ENCODE data around the gene MOB1A. TPM values are rescaled to one million over a fixed set of nuclear protein-coding genes. Genes with fewer than 3 reads are reported as not detected.

Gene MOB1A
- total and polyA plus RNA-seq, 10 of the 15 experiments (the other 5 are each of a cell fraction or from before 2014, with no cell fraction given), result 41.2 to 232 (median 172) TPM

- in situ Hi-C loops (cut with MboI), result no loop called here
- BruUV-seq (replicated peaks), result no TSS peak
- Histone ChIP-seq H2AFZ (ENCODE audit: control insufficient read depth, low read depth, low read length) (no peak overlapping the region), H4K20me1 (ENCODE audit: control insufficient read depth, insufficient read depth) (no peaks in the 10 kb centered on the region), H3K4me1 (ENCODE audit: control insufficient read depth, insufficient read depth, low read length) (no peaks in the 10 kb centered on the region), H3K4me3 (no peak overlapping the region), H3K36me3 (ENCODE audit: control insufficient read depth in 2 of 2, insufficient read depth in 2 of 2, low read length in 1 of 2) (peaks cover 13 to 35% of the 10 kb centered on the region in 2 experiments; a peak in 3 of 4 replicates), H3K79me2 (ENCODE audit: control insufficient read depth, insufficient read depth, low read length) (no peaks in the 10 kb centered on the region), H3K4me2 (ENCODE audit: control insufficient read depth, insufficient read depth) (no peak overlapping the region), H3K9me3 (replicated peaks; ENCODE audit: control insufficient read depth, insufficient read depth, low read length) (no peaks in the 10 kb centered on the region), H3K9ac (ENCODE audit: control insufficient read depth, insufficient read depth, low read length) (no peak overlapping the region), H3K27me3 (replicated peaks in 1 of 2; ENCODE audit: control insufficient read depth in 2 of 2, insufficient read depth in 2 of 2, low read length in 1 of 2) (no peaks in the 10 kb centered on the region), H3K27ac (ENCODE audit: control insufficient read depth, insufficient read depth) (no peak overlapping the region)
- POLR2A ChIA-PET, result interaction anchor here (0.8 kb wide), 1 partner anchor 99 kb away, joined by 4 read pairs; no protein-coding TSS in a partner anchor
- no peak for ATAC-seq
- no peak for DNase-seq (ENCODE audit: low read depth, low spot score)
- intact Hi-C loops (cut with micrococcal nuclease; ENCODE audit: unreplicated experiment), result loop anchor here (5.0 kb wide), 1 partner anchor 196 kb away; no protein-coding TSS in a partner anchor
- TF ChIP-seq EED (IDR thresholded peaks at IDR 0.05; ENCODE audit: low read depth), result no peak
- no peak for TF ChIP-seq EP300 (IDR thresholded peaks at IDR 0.05; ENCODE audit: borderline replicate concordance in 1 of 2, control insufficient read depth in 1 of 2, low read depth in 2 of 2, low read length in 2 of 2)
- no peak for TF ChIP-seq ZNF24 (IDR thresholded peaks at IDR 0.05)
- TF ChIP-seq MYB (IDR thresholded peaks at IDR 0.05; ENCODE audit: borderline replicate concordance, low read depth, low read length), result no peak
- RAD21 ChIA-PET (ENCODE audit: unreplicated experiment), result interaction anchor here (0.7 to 1.6 kb wide), 3 partner anchors 116 to 348 kb away, joined by 3 to 5 read pairs (median 4); no protein-coding TSS in a partner anchor
- no peak for FAIRE-seq
- CTCF ChIA-PET, result interaction anchor here (1.0 to 4.0 kb wide), 6 partner anchors 12 to 277 kb away, joined by 3 to 20 read pairs (median 4); partner anchors contain the start of gene STAMBP
- SMC1A ChIA-PET (ENCODE audit: uncharacterized antibody, unreplicated experiment), result interaction anchor here (0.9 to 2.2 kb wide), 7 partner anchors 26 to 279 kb away, joined by 3 to 17 read pairs (median 3); partner anchors contain the start of gene STAMBP
- WGBS (ENCODE audit: insufficient coverage, insufficient replicate concordance, low lambda C conversion rate, missing lambda C conversion rate), result 94% methylated on average over 6 of the region's 6 CpGs
These were observed 74.9 kb downstream of the MOB1A start for GRCh38 chr2:74103763-74104162.

Other genes with a start within 250 kb of the MOB1A start
- 8.2 and 8.6 TPM in 2 replicates for gene TET3, start 194.0 kb downstream of the MOB1A start, total RNA-seq (2014; rRNA removed)
- 7.9 and 8.3 TPM in 2 replicates for gene TET3, start 194.0 kb downstream of the MOB1A start, total RNA-seq (2014; rRNA removed; fragmentation: Illumina TruSeq; extraction: Trizol)
- 23.8 and 25.9 TPM in 2 replicates for gene TET3, start 194.0 kb downstream of the MOB1A start, total RNA-seq (2021)
- 10.0 and 11.2 TPM in 2 replicates for gene TET3, start 194.0 kb downstream of the MOB1A start, polyA plus RNA-seq (2011; rRNA removed)
- gene TET3, start 194.0 kb downstream of the MOB1A start, polyA plus RNA-seq (2014; fragmentation: Illumina TruSeq; extraction: Trizol), result 10.0 and 11.3 TPM in 2 replicates
- gene TET3, start 194.0 kb downstream of the MOB1A start, polyA plus RNA-seq (2014; fragmentation: Nextera tagmentation; extraction: Ambion mirVana), result under 1 TPM; 0.77 to 0.84 TPM
- gene TET3, start 194.0 kb downstream of the MOB1A start, polyA plus RNA-seq (2014; rRNA removed), result 10.5 and 10.6 TPM in 2 replicates
- gene TET3, start 194.0 kb downstream of the MOB1A start, polyA plus RNA-seq (2016; fragmentation: Nextera tagmentation; extraction: Ambion mirVana), result 1 to 10 TPM; 2.1 to 2.7 TPM
- gene BOLA3, start 31.0 kb downstream of the MOB1A start, total RNA-seq (2014; rRNA removed), result 70.3 and 82.6 TPM in 2 replicates
- 71.6 and 81.1 TPM in 2 replicates for gene BOLA3, start 31.0 kb downstream of the MOB1A start, total RNA-seq (2014; rRNA removed; fragmentation: Illumina TruSeq; extraction: Trizol)
- gene BOLA3, start 31.0 kb downstream of the MOB1A start, total RNA-seq (2021), result 62.6 and 63.5 TPM in 2 replicates
- 65.6 and 92.7 TPM in 2 replicates for gene BOLA3, start 31.0 kb downstream of the MOB1A start, polyA plus RNA-seq (2011; rRNA removed)
- gene BOLA3, start 31.0 kb downstream of the MOB1A start, polyA plus RNA-seq (2014; fragmentation: Illumina TruSeq; extraction: Trizol), result 40.0 and 109 TPM in 2 replicates
- 100 to 1,000 TPM; 164 to 168 TPM for gene BOLA3, start 31.0 kb downstream of the MOB1A start, polyA plus RNA-seq (2014; fragmentation: Nextera tagmentation; extraction: Ambion mirVana)
- 102 and 158 TPM in 2 replicates for gene BOLA3, start 31.0 kb downstream of the MOB1A start, polyA plus RNA-seq (2014; rRNA removed)
- gene BOLA3, start 31.0 kb downstream of the MOB1A start, polyA plus RNA-seq (2016; fragmentation: Nextera tagmentation; extraction: Ambion mirVana), result 100 to 1,000 TPM; 283 to 300 TPM
- gene MTHFD2, start 19.7 kb upstream of the MOB1A start, total RNA-seq (2014; rRNA removed), result 139 and 164 TPM in 2 replicates
- 144 TPM in 2 replicates for gene MTHFD2, start 19.7 kb upstream of the MOB1A start, total RNA-seq (2014; rRNA removed; fragmentation: Illumina TruSeq; extraction: Trizol)
- gene MTHFD2, start 19.7 kb upstream of the MOB1A start, total RNA-seq (2021), result 180 and 192 TPM in 2 replicates
- 265 and 421 TPM in 2 replicates for gene MTHFD2, start 19.7 kb upstream of the MOB1A start, polyA plus RNA-seq (2011; rRNA removed)
- 129 and 153 TPM in 2 replicates for gene MTHFD2, start 19.7 kb upstream of the MOB1A start, polyA plus RNA-seq (2014; fragmentation: Illumina TruSeq; extraction: Trizol)
- gene MTHFD2, start 19.7 kb upstream of the MOB1A start, polyA plus RNA-seq (2014; fragmentation: Nextera tagmentation; extraction: Ambion mirVana), result 100 to 1,000 TPM; 237 to 292 TPM
- gene MTHFD2, start 19.7 kb upstream of the MOB1A start, polyA plus RNA-seq (2014; rRNA removed), result 152 and 155 TPM in 2 replicates
- gene MTHFD2, start 19.7 kb upstream of the MOB1A start, polyA plus RNA-seq (2016; fragmentation: Nextera tagmentation; extraction: Ambion mirVana), result 100 to 1,000 TPM; 128 to 134 TPM
- 3.0 and 3.4 TPM in 2 replicates for gene SLC4A5, start 164.5 kb upstream of the MOB1A start, total RNA-seq (2014; rRNA removed)
- gene SLC4A5, start 164.5 kb upstream of the MOB1A start, total RNA-seq (2014; rRNA removed; fragmentation: Illumina TruSeq; extraction: Trizol), result 1.6 and 2.1 TPM in 2 replicates
- 2.3 and 4.4 TPM in 2 replicates for gene SLC4A5, start 164.5 kb upstream of the MOB1A start, total RNA-seq (2021)
- 0.15 and 0.30 TPM in 2 replicates for gene SLC4A5, start 164.5 kb upstream of the MOB1A start, polyA plus RNA-seq (2011; rRNA removed)
- 3.9 and 5.3 TPM in 2 replicates for gene SLC4A5, start 164.5 kb upstream of the MOB1A start, polyA plus RNA-seq (2014; fragmentation: Illumina TruSeq; extraction: Trizol)
- gene SLC4A5, start 164.5 kb upstream of the MOB1A start, polyA plus RNA-seq (2014; fragmentation: Nextera tagmentation; extraction: Ambion mirVana), result 1 to 10 TPM in 1 of 2 experiments, under 1 TPM in 1; 0.47 to 1.2 TPM
- gene SLC4A5, start 164.5 kb upstream of the MOB1A start, polyA plus RNA-seq (2014; rRNA removed), result 4.4 and 4.7 TPM in 2 replicates
- gene SLC4A5, start 164.5 kb upstream of the MOB1A start, polyA plus RNA-seq (2016; fragmentation: Nextera tagmentation; extraction: Ambion mirVana), result under 1 TPM; 0.83 to 0.97 TPM
- 69.5 and 87.1 TPM in 2 replicates for gene DCTN1, start 201.4 kb upstream of the MOB1A start, total RNA-seq (2014; rRNA removed)
- gene DCTN1, start 201.4 kb upstream of the MOB1A start, total RNA-seq (2014; rRNA removed; fragmentation: Illumina TruSeq; extraction: Trizol), result 57.1 and 64.5 TPM in 2 replicates
- gene DCTN1, start 201.4 kb upstream of the MOB1A start, total RNA-seq (2021), result 108 and 109 TPM in 2 replicates
- gene DCTN1, start 201.4 kb upstream of the MOB1A start, polyA plus RNA-seq (2011; rRNA removed), result 36.0 and 49.5 TPM in 2 replicates
- 26.7 and 64.1 TPM in 2 replicates for gene DCTN1, start 201.4 kb upstream of the MOB1A start, polyA plus RNA-seq (2014; fragmentation: Illumina TruSeq; extraction: Trizol)
- gene DCTN1, start 201.4 kb upstream of the MOB1A start, polyA plus RNA-seq (2014; fragmentation: Nextera tagmentation; extraction: Ambion mirVana), result 10 to 100 TPM; 44.1 to 55.6 TPM
- gene DCTN1, start 201.4 kb upstream of the MOB1A start, polyA plus RNA-seq (2014; rRNA removed), result 65.1 and 81.9 TPM in 2 replicates
- gene DCTN1, start 201.4 kb upstream of the MOB1A start, polyA plus RNA-seq (2016; fragmentation: Nextera tagmentation; extraction: Ambion mirVana), result 100 to 1,000 TPM; 113 to 116 TPM
- 3.7 and 4.4 TPM in 2 replicates for gene C2orf81, start 242.7 kb upstream of the MOB1A start, total RNA-seq (2014; rRNA removed)
- 1.3 and 2.0 TPM in 2 replicates for gene C2orf81, start 242.7 kb upstream of the MOB1A start, total RNA-seq (2014; rRNA removed; fragmentation: Illumina TruSeq; extraction: Trizol)
- gene C2orf81, start 242.7 kb upstream of the MOB1A start, total RNA-seq (2021), result 9.5 and 9.8 TPM in 2 replicates
- 0.81 and 1.1 TPM in 2 replicates for gene C2orf81, start 242.7 kb upstream of the MOB1A start, polyA plus RNA-seq (2011; rRNA removed)
- gene C2orf81, start 242.7 kb upstream of the MOB1A start, polyA plus RNA-seq (2014; fragmentation: Illumina TruSeq; extraction: Trizol), result 0.57 and 1.7 TPM in 2 replicates
- gene C2orf81, start 242.7 kb upstream of the MOB1A start, polyA plus RNA-seq (2014; fragmentation: Nextera tagmentation; extraction: Ambion mirVana), result under 1 TPM; 0.10 to 0.27 TPM
- 4.8 and 6.3 TPM in 2 replicates for gene C2orf81, start 242.7 kb upstream of the MOB1A start, polyA plus RNA-seq (2014; rRNA removed)
- 1 to 10 TPM; 3.3 to 3.5 TPM for gene C2orf81, start 242.7 kb upstream of the MOB1A start, polyA plus RNA-seq (2016; fragmentation: Nextera tagmentation; extraction: Ambion mirVana)
- 71.8 and 77.1 TPM in 2 replicates for gene WDR54, start 242.9 kb upstream of the MOB1A start, total RNA-seq (2014; rRNA removed)
- gene WDR54, start 242.9 kb upstream of the MOB1A start, total RNA-seq (2014; rRNA removed; fragmentation: Illumina TruSeq; extraction: Trizol), result 38.2 and 39.0 TPM in 2 replicates
- gene WDR54, start 242.9 kb upstream of the MOB1A start, total RNA-seq (2021), result 64.8 and 66.0 TPM in 2 replicates
- gene WDR54, start 242.9 kb upstream of the MOB1A start, polyA plus RNA-seq (2011; rRNA removed), result 72.2 and 116 TPM in 2 replicates
- gene WDR54, start 242.9 kb upstream of the MOB1A start, polyA plus RNA-seq (2014; fragmentation: Illumina TruSeq; extraction: Trizol), result 22.3 and 43.0 TPM in 2 replicates
- gene WDR54, start 242.9 kb upstream of the MOB1A start, polyA plus RNA-seq (2014; fragmentation: Nextera tagmentation; extraction: Ambion mirVana), result 10 to 100 TPM; 88.7 to 89.5 TPM
- 80.8 and 90.9 TPM in 2 replicates for gene WDR54, start 242.9 kb upstream of the MOB1A start, polyA plus RNA-seq (2014; rRNA removed)
- 100 to 1,000 TPM; 104 to 116 TPM for gene WDR54, start 242.9 kb upstream of the MOB1A start, polyA plus RNA-seq (2016; fragmentation: Nextera tagmentation; extraction: Ambion mirVana)

All from GM12878 (cell line).